Esophagus squamous epithelium (tissue), 5 donors: ENCODE results near the gene SMDT1. TPM values are rescaled to one million over a fixed set of nuclear protein-coding genes. Genes with fewer than 3 reads are reported as not detected.

Experiments used
- DNase-seq: peaks from one replicate; lab custom pipeline; 2025; lab: John Stamatoyannopoulos, UW
- H3K27ac ChIP-seq, 4 donors: fragments of 200-600 bp; sonication (generic); one replicate each; pipeline ENCODE4 v1.5.1; 2016 to 2019; ENCODE audit warnings: mild to moderate bottlenecking in 1 of 4
- H3K27me3 ChIP-seq, 4 donors: fragments of 200-600 bp; sonication (generic); 1 replicate in 3 of 4; 2 replicates in 1 of 4; pipeline versions ENCODE4 v1.5.1 to v1.6.0; 2017 to 2021; ENCODE audit warnings: antibody characterized with exemption in 1 of 4
- H3K36me3 ChIP-seq, 3 donors: fragments of 200-600 bp; sonication (generic); one replicate each; pipeline ENCODE4 v1.5.1; 2016 to 2019
- H3K4me1 ChIP-seq, 3 donors: fragments of 200-600 bp; sonication (generic); one replicate each; pipeline ENCODE4 v1.5.1; 2017 to 2019
- H3K4me3 ChIP-seq, 4 donors: fragments of 200-600 bp; sonication (generic); 1 replicate in 3 of 4; 2 replicates in 1 of 4; pipeline ENCODE4 v1.5.1; 2016 to 2019; ENCODE audit warnings: mild to moderate bottlenecking in 2 of 4, moderate library complexity in 1 of 4
- H3K9me3 ChIP-seq, 3 donors: fragments of 200-600 bp; sonication (generic); one replicate each; pipeline ENCODE4 v1.5.1; 2016 to 2019
- POLR2A ChIP-seq, 4 donors: fragments of 450-650 bp; IDR thresholded peaks; one replicate each; pipeline ENCODE4 v1.6.1; 2017; ENCODE audit warnings: antibody characterized with exemption in 4 of 4, mild to moderate bottlenecking in 4 of 4, moderate library complexity in 3 of 4
- WGBS, 2 donors: methylation state at CpG; one replicate each; pipeline ENCODE4 v1.1.5; 2018; 5-methylcytosine and 5-hydroxymethylcytosine counted together
- intact Hi-C: fragments of 100-400 bp; cut with DNase I; formaldehyde crosslinking; loops from one replicate; pipeline ENCODE4 v1.15.0; 2022
- total RNA-seq, 4 donors: library from RNA; depleted of rRNA; stranded (reverse); fragments of >200 nt; gene quantifications; one replicate each; pipeline ENCODE4 v1.1.0, GENCODE V29; 2016
- TF ChIP-seq, protein P1 (sequence below), 6 experiments: fragments of 450-650 bp in 4 of 6; fragments of 200-600 bp in 2 of 6; sonication (generic) in 2 of 6; IDR thresholded peaks; one replicate each; pipeline ENCODE4 v1.5.1; 2016 to 2019; ENCODE audit warnings: antibody characterized with exemption in 6 of 6, mild to moderate bottlenecking in 4 of 6, moderate library complexity in 4 of 6
- donor health status: DM: yes; HTN: yes; CAD: no.

SMDT1 gene
- total RNA-seq, 4 donors from 2014 or later = 4.9 to 15.4 (median 8.6) TPM

DNA sequence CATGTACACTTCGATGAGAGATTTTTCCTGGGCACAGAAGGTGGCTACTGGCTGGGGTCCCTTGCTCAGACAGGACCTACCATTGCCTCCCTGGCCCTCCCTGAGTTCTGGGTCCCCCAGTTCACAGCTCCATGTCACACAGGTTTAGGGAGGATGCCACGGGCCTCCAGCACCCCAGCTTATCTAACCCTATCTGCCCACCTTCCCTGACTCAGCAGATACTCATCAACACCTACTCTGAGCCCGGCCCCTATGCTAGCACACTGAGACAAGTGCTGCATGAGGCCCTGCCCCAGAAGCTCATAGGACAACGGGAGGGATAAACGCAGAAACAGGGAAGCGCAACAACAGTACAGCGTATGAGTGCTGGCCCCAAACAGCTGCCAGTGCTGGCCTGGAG lies 18.5 kb upstream of the SMDT1 start:
- Histone ChIP-seq H3K36me3 (peaks cover 14 to 82% (median 27%) of the 10 kb centered on the region in 3 donors), H3K9me3 (peaks cover 0 to 13% (median 7%) of the 10 kb centered on the region in 3 donors), H3K27me3 (no peaks in the 10 kb centered on the region), H3K4me1 (no peaks in the 10 kb centered on the region), H3K4me3 (no peak overlapping the region), H3K27ac (no peak overlapping the region)
- no peak for DNase-seq
- intact Hi-C loops = no loop called here
- 96 to 100% methylated on average over 5 to 7 of the region's 7 CpGs for WGBS, 2 donors
- TF ChIP-seq POLR2A (IDR thresholded peaks at IDR 0.05) = no peak
- TF ChIP-seq, protein P1, sequence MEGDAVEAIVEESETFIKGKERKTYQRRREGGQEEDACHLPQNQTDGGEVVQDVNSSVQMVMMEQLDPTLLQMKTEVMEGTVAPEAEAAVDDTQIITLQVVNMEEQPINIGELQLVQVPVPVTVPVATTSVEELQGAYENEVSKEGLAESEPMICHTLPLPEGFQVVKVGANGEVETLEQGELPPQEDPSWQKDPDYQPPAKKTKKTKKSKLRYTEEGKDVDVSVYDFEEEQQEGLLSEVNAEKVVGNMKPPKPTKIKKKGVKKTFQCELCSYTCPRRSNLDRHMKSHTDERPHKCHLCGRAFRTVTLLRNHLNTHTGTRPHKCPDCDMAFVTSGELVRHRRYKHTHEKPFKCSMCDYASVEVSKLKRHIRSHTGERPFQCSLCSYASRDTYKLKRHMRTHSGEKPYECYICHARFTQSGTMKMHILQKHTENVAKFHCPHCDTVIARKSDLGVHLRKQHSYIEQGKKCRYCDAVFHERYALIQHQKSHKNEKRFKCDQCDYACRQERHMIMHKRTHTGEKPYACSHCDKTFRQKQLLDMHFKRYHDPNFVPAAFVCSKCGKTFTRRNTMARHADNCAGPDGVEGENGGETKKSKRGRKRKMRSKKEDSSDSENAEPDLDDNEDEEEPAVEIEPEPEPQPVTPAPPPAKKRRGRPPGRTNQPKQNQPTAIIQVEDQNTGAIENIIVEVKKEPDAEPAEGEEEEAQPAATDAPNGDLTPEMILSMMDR (IDR thresholded peaks at IDR 0.05) = no peak

DNA sequence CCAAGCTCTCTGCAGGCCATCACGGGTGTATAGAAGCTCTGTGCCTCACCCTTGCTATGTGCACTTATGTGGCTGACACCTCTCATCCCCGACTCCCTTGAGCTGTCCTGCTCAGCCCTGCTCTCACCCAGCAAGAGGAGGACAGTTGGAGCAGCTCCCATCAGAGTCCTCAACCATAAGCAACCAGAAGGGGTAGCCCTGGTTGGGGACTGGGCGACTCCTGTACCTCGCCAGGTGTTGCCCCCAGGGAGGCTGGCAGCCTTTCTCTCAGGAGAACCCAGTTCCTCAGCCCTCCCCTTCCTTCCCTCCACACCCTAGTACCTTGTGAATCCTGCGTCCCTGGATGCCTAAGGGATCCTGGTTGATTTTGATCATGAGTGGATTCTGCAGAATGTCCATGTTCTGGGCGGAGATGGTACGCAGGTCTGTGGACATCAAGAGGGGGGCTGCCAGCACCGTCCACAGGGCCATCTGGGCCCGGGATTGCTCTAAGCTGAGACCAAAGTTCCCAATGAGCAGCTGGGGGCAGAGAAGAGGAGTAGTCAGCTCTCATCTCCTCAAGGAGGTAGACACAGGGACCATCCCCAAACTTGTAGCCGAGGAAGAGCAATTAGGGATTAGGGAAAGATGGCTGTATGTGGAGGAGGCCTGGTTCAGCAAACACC lies 16.9 kb upstream of the SMDT1 start:
- Histone ChIP-seq H3K36me3 (peaks cover 25 to 98% (median 34%) of the 10 kb centered on the region in 3 donors), H3K4me3 (no peak overlapping the region), H3K4me1 (no peaks in the 10 kb centered on the region), H3K27me3 (no peaks in the 10 kb centered on the region), H3K9me3 (no peaks in the 10 kb centered on the region), H3K27ac (no peak overlapping the region)
- TF ChIP-seq POLR2A (IDR thresholded peaks at IDR 0.05) = no peak
- TF ChIP-seq, protein P1 (IDR thresholded peaks at IDR 0.05) = no peak
- WGBS, 2 donors = 88 to 89% methylated on average over 6 of the region's 10 CpGs
- no peak for DNase-seq
- intact Hi-C loops = no loop called here

DNA sequence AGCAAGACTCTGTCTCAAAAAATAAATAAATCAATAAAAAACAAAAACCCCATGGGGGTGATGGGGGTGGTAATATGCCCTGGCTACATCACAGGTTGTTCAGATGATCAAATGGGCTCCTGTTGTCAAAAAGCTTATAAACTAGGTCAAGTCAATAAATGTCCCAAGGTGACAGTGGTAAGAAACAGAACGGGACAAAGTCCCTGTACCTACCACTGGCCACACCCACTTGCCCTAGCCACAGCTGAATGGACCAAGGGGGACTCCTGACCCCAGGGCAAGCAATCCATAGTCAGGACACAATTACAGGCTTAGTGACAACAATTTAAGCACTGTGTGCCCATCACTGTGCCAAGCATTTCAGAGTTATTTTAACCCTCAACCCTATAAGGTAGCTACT lies 14.9 kb upstream of the SMDT1 start:
- peaks cover 25 to 91% (median 34%) of the 10 kb centered on the region in 3 donors for H3K36me3 ChIP-seq
- WGBS, 2 donors = 78 to 90% methylated on average over 1 of the region's 1 CpG
- H3K4me3 ChIP-seq = no peak overlapping the region
- no peaks in the 10 kb centered on the region for H3K27me3 ChIP-seq
- intact Hi-C loops = no loop called here
- TF ChIP-seq, protein P1 (IDR thresholded peaks at IDR 0.05) = no peak
- no peak for TF ChIP-seq POLR2A (IDR thresholded peaks at IDR 0.05)
- no peaks in the 10 kb centered on the region for H3K9me3 ChIP-seq
- H3K4me1 ChIP-seq = peaks cover under 1 to 11% (median 3%) of the 10 kb centered on the region in 3 donors
- H3K27ac ChIP-seq = no peak overlapping the region
- DNase-seq = no peak

DNA sequence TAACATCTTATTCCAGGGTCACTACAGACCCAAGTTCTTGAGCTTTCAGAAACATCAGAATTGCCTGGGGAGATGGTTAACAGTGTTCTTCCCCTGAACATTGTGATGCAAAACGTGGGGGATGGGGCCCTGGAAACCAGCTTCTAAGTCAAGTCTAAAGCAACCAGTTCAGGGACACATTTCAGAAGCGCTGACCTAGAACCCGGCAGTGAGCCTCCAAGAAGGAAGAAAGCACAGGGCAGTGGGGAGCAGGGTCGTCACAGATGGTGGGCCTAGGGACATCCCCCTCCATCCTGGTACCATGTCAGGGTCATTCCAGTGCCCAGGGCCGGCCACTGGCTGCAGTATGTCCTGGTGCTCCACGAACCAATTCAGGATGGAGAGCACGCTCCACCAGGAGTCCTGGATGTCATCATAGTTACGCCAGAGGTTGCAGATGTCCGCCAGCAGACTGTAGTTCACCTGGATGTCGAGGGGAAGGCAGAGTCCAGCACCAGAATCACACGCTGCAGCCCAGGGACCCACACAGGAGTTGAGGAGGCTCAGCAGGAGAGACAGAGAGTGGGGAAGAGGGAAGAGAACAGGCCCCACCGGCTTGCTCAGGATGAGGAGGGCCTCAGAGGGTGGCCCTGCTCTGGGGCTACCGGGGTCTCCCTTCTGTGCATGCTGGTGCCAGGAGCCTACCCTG lies 13.9 kb upstream of the SMDT1 start:
- no peaks in the 10 kb centered on the region for H3K27me3 ChIP-seq
- intact Hi-C loops = no loop called here
- no peak overlapping the region for H3K27ac ChIP-seq
- H3K36me3 ChIP-seq = peaks cover 25 to 81% (median 30%) of the 10 kb centered on the region in 3 donors
- TF ChIP-seq POLR2A (IDR thresholded peaks at IDR 0.05) = no peak
- TF ChIP-seq, protein P1 (IDR thresholded peaks at IDR 0.05) = no peak
- no peak overlapping the region for H3K4me3 ChIP-seq
- no peak for DNase-seq
- H3K4me1 ChIP-seq = peaks cover 7 to 19% (median 9%) of the 10 kb centered on the region in 3 donors
- WGBS, 2 donors = 88 to 95% methylated on average over 6 to 10 of the region's 13 CpGs
- H3K9me3 ChIP-seq = no peaks in the 10 kb centered on the region

DNA sequence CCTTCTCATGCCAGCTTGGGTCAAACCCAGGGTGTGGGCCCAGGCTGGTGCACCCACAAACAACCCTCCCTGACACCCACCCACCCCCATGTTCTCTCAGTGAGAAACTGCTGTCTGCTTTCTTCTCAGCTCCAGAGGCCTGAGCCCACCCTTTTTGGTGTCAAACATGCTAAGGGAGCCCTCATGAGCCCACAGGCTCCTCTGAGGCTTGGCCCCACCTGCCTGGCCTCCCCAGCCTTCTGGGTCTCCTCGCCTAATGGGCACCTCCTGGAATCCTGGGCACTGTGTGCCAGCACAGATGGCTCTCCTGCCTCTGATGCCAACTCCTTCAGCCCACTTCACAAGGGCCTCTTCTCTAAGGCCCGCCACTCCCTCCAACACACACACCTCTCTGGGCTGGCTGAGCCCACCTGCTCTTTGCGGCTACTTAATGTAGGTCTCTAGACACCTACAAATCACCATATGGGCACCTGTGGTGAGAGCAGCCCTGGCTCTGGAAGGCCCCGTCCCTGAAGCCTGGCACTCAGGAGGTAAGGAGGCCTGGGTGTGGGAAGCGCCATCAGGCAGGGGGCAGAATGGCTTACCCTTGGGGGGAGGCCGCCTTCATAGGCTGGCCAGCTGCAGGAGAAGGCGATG lies 13.3 kb upstream of the SMDT1 start:
- TF ChIP-seq POLR2A (IDR thresholded peaks at IDR 0.05) = no peak
- TF ChIP-seq, protein P1 (IDR thresholded peaks at IDR 0.05) = no peak
- no peak for DNase-seq
- H3K27me3 ChIP-seq = no peaks in the 10 kb centered on the region
- H3K4me3 ChIP-seq = no peak overlapping the region
- H3K9me3 ChIP-seq = no peaks in the 10 kb centered on the region
- peaks cover 21 to 75% (median 23%) of the 10 kb centered on the region in 3 donors for H3K36me3 ChIP-seq
- H3K27ac ChIP-seq = no peak overlapping the region
- H3K4me1 ChIP-seq = peaks cover 7 to 24% (median 9%) of the 10 kb centered on the region in 3 donors
- WGBS, 2 donors = 92 to 100% methylated on average over 3 to 6 of the region's 7 CpGs
- intact Hi-C loops = no loop called here
